ENCODE results near the gene RB1. TPM values are rescaled to one million over a fixed set of nuclear protein-coding genes. Genes with fewer than 3 reads are reported as not detected.

The RB1 gene
- total RNA-seq, 4 donors from 2014 or later, result 28.4 to 33.2 (median 29.9) TPM

DNA sequence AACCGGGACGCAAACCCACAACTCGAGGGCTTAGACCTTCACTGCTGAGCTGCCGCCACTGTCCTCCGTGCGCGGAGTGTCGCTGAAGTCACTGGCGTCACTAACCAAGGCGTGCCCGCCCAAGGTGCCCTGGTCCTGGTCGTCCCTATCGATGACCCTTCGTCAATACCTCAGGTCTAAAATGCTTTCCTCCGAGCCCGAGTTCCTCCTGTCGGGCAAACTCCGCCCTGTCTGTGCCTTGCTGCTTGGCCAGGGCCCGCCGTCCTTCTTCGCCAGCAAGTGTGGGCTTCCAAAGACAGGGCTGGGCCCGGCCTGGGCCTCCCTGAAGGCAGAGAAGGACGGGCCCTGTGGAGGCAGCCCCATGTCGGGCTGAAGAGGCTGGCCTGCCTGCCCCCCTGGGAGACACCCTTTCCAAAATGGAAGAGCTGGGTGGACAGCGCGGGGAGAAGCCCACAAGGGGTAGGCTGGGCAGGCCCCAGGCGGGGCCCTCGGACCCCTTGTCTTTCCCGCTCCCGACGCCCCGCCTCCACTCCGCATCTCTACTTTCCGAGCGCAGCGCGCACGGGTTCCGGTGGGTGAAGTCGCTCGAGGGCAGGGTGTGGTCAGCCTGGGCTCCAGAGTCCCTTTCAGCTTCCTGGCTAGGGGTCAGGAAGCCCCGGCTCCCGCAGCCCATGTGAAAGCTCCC is 13.4 kb downstream of the RB1 start:
- WGBS, result 93% methylated on average over 41 of the region's 43 CpGs
- TF ChIP-seq, protein P1, sequence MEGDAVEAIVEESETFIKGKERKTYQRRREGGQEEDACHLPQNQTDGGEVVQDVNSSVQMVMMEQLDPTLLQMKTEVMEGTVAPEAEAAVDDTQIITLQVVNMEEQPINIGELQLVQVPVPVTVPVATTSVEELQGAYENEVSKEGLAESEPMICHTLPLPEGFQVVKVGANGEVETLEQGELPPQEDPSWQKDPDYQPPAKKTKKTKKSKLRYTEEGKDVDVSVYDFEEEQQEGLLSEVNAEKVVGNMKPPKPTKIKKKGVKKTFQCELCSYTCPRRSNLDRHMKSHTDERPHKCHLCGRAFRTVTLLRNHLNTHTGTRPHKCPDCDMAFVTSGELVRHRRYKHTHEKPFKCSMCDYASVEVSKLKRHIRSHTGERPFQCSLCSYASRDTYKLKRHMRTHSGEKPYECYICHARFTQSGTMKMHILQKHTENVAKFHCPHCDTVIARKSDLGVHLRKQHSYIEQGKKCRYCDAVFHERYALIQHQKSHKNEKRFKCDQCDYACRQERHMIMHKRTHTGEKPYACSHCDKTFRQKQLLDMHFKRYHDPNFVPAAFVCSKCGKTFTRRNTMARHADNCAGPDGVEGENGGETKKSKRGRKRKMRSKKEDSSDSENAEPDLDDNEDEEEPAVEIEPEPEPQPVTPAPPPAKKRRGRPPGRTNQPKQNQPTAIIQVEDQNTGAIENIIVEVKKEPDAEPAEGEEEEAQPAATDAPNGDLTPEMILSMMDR (IDR thresholded peaks at IDR 0.05), result no peak
- TF ChIP-seq POLR2A (IDR thresholded peaks at IDR 0.05; ENCODE audit: low read depth) (no peak), EP300 (IDR thresholded peaks at IDR 0.05) (no peak), POLR2AphosphoS5 (IDR thresholded peaks at IDR 0.05) (no peak)
- Histone ChIP-seq H3K4me3 (peak overlapping the region in 2 of 4 donors; percentile 38 to 45), H3K27me3 (no peaks in the 10 kb centered on the region), H3K36me3 (peaks cover 0 to 39% (median 28%) of the 10 kb centered on the region in 4 donors), H3K4me1 (peaks cover 0 to 21% (median 7%) of the 10 kb centered on the region in 4 donors), H3K27ac (replicated peaks in 1 of 4) (peak overlapping the region in 2 of 4 donors; percentile 15 to 60), H3K9me3 (peaks cover 0 to under 1% (median 0%) of the 10 kb centered on the region in 4 donors)
- DNase-seq (ENCODE audit: extremely low spot score), result no peak
- intact Hi-C loops (cut with DNase I), result no loop called here

DNA sequence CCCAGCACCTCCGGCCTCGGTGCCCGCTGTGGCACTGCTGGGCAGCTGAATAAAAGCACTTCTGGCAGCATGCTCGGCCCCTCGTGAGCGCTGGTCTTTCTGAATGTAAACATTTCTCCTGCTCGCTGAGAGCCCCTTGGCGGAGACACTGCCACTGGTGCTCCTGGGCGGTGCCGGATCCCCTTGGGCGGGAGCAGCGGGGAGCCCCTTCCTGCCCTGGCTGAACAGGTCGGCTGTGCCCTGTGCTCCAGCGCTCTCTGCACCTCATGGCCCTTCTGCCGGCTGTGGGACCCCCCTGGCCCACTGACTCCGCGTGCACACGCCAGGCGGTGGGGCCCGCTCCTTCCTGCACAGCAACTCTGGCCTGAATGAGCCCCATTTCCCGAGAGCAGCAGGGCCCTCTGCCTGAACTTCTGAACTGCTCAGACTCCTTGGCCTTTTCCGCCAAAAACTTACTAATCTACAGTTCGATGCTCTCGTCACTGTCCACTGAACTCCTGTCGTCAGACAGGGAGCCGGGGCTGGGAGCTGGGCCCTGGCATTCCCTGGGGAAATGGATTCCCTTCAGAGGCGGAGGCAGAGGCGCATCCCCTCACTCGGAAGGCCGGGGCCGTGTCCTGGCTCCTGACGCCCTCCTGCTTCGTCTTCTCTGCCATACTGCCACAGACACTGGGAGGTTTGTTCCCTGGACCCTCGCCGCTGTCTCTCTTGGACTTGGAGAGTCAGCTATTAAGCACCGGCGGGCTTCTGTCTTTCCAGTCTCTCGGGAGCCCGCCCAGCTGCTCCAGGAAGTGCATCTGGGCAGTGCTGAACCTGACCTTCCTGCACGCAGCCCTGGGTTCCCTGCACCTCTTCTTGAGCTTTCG is 14.2 kb downstream of the RB1 start:
- 64% methylated on average over 14 of the region's 41 CpGs for WGBS
- Histone ChIP-seq H3K27me3 (no peaks in the 10 kb centered on the region), H3K9me3 (peaks cover 0 to 8% (median 4%) of the 10 kb centered on the region in 4 donors), H3K4me1 (peaks cover 0 to 14% (median 5%) of the 10 kb centered on the region in 4 donors), H3K36me3 (peaks cover 0 to 36% (median 27%) of the 10 kb centered on the region in 4 donors), H3K4me3 (peak overlapping the region; percentile 38 to 45 (median 42)), H3K27ac (replicated peaks in 1 of 4) (peak overlapping the region in 2 of 4 donors; percentile 15 to 60)
- DNase-seq (ENCODE audit: extremely low spot score), result no peak
- no peak for TF ChIP-seq POLR2A (IDR thresholded peaks at IDR 0.05; ENCODE audit: low read depth)
- TF ChIP-seq, protein P1 (IDR thresholded peaks at IDR 0.05), result no peak
- TF ChIP-seq EP300 (IDR thresholded peaks at IDR 0.05), result no peak
- no peak for TF ChIP-seq POLR2AphosphoS5 (IDR thresholded peaks at IDR 0.05)
- intact Hi-C loops (cut with DNase I), result no loop called here

DNA sequence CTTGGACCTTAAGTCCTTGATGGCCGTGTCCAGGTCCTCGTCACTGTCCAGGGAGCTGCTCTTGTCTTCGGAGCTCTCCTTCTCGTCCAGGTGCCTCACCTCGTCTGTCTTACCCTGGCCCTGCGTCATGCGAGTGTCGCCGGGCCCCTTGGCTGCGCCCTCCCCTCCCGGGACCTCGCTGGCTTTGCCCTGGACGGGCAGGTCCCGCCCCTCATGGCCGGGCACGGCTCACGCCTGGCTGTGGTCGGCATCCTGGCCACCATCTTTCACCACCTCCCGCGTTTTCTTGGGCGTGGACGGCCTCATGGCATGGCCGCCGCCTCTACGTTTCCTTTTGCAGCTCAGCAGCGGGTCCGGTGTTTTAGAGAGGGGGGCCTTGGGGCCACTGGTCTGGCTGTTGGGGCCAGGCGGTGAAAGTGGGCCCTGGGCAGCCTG is 14.8 kb downstream of the RB1 start:
- no peak for DNase-seq (ENCODE audit: extremely low spot score)
- intact Hi-C loops (cut with DNase I), result no loop called here
- no peak for TF ChIP-seq POLR2AphosphoS5 (IDR thresholded peaks at IDR 0.05)
- TF ChIP-seq EP300 (IDR thresholded peaks at IDR 0.05), result no peak
- Histone ChIP-seq H3K27me3 (no peaks in the 10 kb centered on the region), H3K27ac (replicated peaks in 1 of 4) (peak overlapping the region in 1 of 4 donors; percentile 60), H3K36me3 (peaks cover 0 to 36% (median 27%) of the 10 kb centered on the region in 4 donors), H3K9me3 (peaks cover 0 to 10% (median 4%) of the 10 kb centered on the region in 4 donors), H3K4me3 (peak overlapping the region; percentile 38 to 45 (median 42)), H3K4me1 (peaks cover 0 to 13% (median 4%) of the 10 kb centered on the region in 4 donors)
- 72% methylated on average over 24 of the region's 28 CpGs for WGBS

DNA sequence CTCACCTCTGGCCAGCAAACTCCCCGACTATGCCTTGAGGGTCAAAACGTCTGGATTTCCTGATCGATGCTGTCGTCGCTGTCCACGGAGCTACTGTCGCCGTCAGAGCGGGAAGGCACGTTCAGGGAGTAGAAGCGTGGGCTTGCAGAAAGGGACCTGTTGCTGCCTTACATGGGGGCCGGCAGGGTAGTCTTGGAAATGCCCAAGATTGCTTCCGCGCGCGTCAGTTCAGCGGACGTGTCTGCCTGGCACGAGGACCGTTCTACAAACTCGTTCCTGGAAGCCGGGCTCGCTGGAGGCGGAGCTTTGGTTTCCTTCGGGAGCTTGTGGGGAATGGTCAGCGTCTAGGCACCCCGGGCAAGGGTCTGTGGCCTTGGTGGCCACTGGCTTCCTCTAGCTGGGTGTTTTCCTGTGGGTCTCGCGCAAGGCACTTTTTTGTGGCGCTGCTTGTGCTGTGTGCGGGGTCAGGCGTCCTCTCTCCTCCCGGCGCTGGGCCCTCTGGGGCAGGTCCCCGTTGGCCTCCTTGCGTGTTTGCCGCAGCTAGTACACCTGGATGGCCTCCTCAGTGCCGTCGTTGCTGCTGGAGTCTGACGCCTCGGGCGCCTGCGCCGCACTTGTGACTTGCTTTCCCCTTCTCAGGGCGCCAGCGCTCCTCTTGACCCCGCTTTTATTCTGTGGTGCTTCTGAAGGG is 15.4 kb downstream of the RB1 start:
- H3K36me3 ChIP-seq, result peaks cover 0 to 36% (median 27%) of the 10 kb centered on the region in 4 donors

More for the DNA sequence above, 15.4 kb downstream of the RB1 start:
- TF ChIP-seq, protein P1 (IDR thresholded peaks at IDR 0.05), result no peak
- no peak for TF ChIP-seq POLR2A (IDR thresholded peaks at IDR 0.05; ENCODE audit: low read depth)
- no peak for TF ChIP-seq EP300 (IDR thresholded peaks at IDR 0.05)
- no peak for TF ChIP-seq POLR2AphosphoS5 (IDR thresholded peaks at IDR 0.05)
- peak overlapping the region; percentile 38 to 45 (median 42) for H3K4me3 ChIP-seq
- 79% methylated on average over 31 of the region's 47 CpGs for WGBS
- intact Hi-C loops (cut with DNase I), result no loop called here
- H3K27me3 ChIP-seq, result no peaks in the 10 kb centered on the region
- peaks cover 0 to 10% (median 4%) of the 10 kb centered on the region in 4 donors for H3K9me3 ChIP-seq
- DNase-seq (ENCODE audit: extremely low spot score), result no peak
- H3K4me1 ChIP-seq, result peaks cover 0 to 13% (median 4%) of the 10 kb centered on the region in 4 donors
- peak overlapping the region in 1 of 4 donors; percentile 60 for H3K27ac ChIP-seq (replicated peaks in 1 of 4)
